ENCODE data around the gene RPP30. TPM values are rescaled to one million over a fixed set of nuclear protein-coding genes. Genes with fewer than 3 reads are reported as not detected.

RPP30 gene
- total and polyA plus RNA-seq, 2 of the 13 experiments (the other 11 are each of a cell fraction or from before 2014, with no cell fraction given) = 27.1 to 65.0 TPM

- no peak for TF ChIP-seq TRAFD1 (CRISPR knock-in tag; IDR thresholded peaks at IDR 0.05; ENCODE audit: borderline replicate concordance)
- no peak for TF ChIP-seq TEAD2 (CRISPR knock-in tag; IDR thresholded peaks at IDR 0.05)
- peak; percentile 85; the same call in 1 of the 2 replicates for TF ChIP-seq HOMEZ (CRISPR knock-in tag; IDR thresholded peaks at IDR 0.05; ENCODE audit: low read depth)
- TF ChIP-seq ZNF17 (CRISPR knock-in tag; IDR thresholded peaks at IDR 0.05) = no peak
- TF ChIP-seq, protein P1, sequence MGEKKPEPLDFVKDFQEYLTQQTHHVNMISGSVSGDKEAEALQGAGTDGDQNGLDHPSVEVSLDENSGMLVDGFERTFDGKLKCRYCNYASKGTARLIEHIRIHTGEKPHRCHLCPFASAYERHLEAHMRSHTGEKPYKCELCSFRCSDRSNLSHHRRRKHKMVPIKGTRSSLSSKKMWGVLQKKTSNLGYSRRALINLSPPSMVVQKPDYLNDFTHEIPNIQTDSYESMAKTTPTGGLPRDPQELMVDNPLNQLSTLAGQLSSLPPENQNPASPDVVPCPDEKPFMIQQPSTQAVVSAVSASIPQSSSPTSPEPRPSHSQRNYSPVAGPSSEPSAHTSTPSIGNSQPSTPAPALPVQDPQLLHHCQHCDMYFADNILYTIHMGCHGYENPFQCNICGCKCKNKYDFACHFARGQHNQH (CRISPR knock-in tag; IDR thresholded peaks at IDR 0.05) = no peak
- TF ChIP-seq POGK (CRISPR knock-in tag; conservative IDR thresholded peaks at IDR 0.05) = no peak
- TF ChIP-seq IRF2 (CRISPR knock-in tag; IDR thresholded peaks at IDR 0.05) = peak; percentile 70; the same call in 1 of the 2 replicates
- no peak for TF ChIP-seq MBD4 (IDR thresholded peaks at IDR 0.05; ENCODE audit: borderline replicate concordance, low read length)
- TF ChIP-seq, protein P2, sequence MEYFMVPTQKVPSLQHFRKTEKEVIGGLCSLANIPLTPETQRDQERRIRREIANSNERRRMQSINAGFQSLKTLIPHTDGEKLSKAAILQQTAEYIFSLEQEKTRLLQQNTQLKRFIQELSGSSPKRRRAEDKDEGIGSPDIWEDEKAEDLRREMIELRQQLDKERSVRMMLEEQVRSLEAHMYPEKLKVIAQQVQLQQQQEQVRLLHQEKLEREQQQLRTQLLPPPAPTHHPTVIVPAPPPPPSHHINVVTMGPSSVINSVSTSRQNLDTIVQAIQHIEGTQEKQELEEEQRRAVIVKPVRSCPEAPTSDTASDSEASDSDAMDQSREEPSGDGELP (IDR thresholded peaks at IDR 0.05; ENCODE audit: borderline replicate concordance, low read depth) = no peak
- TF ChIP-seq GRHL1 (CRISPR knock-in tag; conservative IDR thresholded peaks at IDR 0.05) = no peak
- TF ChIP-seq ZNF879 (CRISPR knock-in tag; IDR thresholded peaks at IDR 0.05) = no peak
- no peak for TF ChIP-seq ZNF550 (CRISPR knock-in tag; IDR thresholded peaks at IDR 0.05; ENCODE audit: borderline replicate concordance)
- TF ChIP-seq, protein P3, sequence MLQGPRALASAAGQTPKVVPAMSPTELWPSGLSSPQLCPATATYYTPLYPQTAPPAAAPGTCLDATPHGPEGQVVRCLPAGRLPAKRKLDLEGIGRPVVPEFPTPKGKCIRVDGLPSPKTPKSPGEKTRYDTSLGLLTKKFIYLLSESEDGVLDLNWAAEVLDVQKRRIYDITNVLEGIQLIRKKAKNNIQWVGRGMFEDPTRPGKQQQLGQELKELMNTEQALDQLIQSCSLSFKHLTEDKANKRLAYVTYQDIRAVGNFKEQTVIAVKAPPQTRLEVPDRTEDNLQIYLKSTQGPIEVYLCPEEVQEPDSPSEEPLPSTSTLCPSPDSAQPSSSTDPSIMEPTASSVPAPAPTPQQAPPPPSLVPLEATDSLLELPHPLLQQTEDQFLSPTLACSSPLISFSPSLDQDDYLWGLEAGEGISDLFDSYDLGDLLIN (CRISPR knock-in tag; IDR thresholded peaks at IDR 0.05; ENCODE audit: borderline replicate concordance) = no peak
- TF ChIP-seq ZNF34 (CRISPR knock-in tag; IDR thresholded peaks at IDR 0.05; ENCODE audit: borderline replicate concordance) = no peak
- TF ChIP-seq MTA1 (CRISPR knock-in tag; IDR thresholded peaks at IDR 0.05; ENCODE audit: borderline replicate concordance) = no peak
- peak; percentile 94 for TF ChIP-seq GATAD2A (CRISPR knock-in tag; IDR thresholded peaks at IDR 0.05)
- no peak for TF ChIP-seq ZNF382 (CRISPR knock-in tag; IDR thresholded peaks at IDR 0.05; ENCODE audit: borderline replicate concordance)
- peak; percentile 97 for TF ChIP-seq PITX1 (CRISPR knock-in tag; IDR thresholded peaks at IDR 0.05)
Observed at GRCh38 chr10:90930971-90931871, 59.4 kb downstream of the RPP30 start (continued).

Data from HepG2 (cell line).